Stimulated activated CD4-positive, alpha-beta T cell treated with anti-CD3 and anti-CD28 coated beads, Interleukin-4, amount 100 ng/mL, for 4 hours (primary cell): Measurements from ENCODE around the gene LAIR2.
"Not testable (repeated sequence)": the region's sequence is repeated elsewhere in the genome, so short reads cannot be mapped to it uniquely, and the experiment has no call there.

Source experiments
- DNase-seq, 2 experiments: peaks; one replicate each; pipeline ENCODE4 v3.0.0-alpha.2; 2020

The LAIR2 gene

GRCh38 chr19:54495284-54495683, 7.3 kb upstream of the LAIR2 start:
- not testable (repeated sequence) for DNase-seq

- not testable (repeated sequence) for DNase-seq
Measured at GRCh38 chr19:54497747-54498450, 4.7 kb upstream of the LAIR2 start.

DNA sequence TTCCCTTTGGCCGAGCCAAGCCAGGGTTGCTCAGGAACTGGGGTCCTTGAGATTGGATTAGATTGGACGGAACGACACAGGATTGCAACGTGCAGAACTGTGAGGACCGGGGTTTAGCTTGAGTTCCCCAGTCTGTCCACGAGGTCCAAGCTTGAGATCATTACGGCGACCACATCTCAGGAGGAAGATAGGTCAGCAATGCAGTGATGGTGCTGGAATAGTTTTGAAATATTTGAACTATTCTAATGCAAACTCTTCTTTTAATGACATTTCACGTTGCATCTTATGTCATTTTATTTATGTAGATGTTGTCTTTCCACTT, 4.2 kb upstream of the LAIR2 start:
- DNase-seq: not testable (repeated sequence)

DNA sequence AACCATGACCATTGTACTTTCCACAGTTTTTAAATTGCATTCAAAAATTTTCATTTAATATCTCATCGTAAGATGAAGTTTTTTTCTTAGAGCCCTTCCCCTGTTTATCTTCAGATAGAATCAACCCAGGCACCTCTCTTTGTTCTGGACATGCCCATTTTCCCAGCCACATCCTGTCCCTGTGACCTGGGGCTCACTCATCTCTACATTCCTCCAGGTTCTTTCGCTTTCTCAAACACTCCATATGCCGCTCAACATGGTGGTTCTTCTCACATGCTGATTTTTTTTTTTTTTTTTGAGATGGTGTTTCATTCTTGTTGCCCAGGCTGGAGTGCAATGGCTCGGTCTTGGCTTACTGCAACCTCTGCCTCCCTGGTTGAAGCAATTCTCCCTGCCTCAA, 2.9 kb downstream of the LAIR2 start:
- DNase-seq: not testable (repeated sequence)

GRCh38 chr19:54506079-54506478, 3.4 kb downstream of the LAIR2 start:
- DNase-seq: no peak

GRCh38 chr19:54507038-54507717, 4.5 kb downstream of the LAIR2 start:
- not testable (repeated sequence) for DNase-seq

DNA sequence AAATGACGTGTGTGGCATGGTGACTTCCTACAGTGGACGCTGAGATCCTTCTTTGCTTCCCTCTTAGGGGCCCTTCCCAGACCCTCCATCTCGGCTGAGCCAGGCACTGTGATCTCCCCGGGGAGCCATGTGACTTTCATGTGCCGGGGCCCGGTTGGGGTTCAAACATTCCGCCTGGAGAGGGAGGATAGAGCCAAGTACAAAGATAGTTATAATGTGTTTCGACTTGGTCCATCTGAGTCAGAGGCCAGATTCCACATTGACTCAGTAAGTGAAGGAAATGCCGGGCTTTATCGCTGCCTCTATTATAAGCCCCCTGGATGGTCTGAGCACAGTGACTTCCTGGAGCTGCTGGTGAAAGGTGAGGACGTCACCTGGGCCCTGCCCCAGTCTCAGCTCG, 5.2 kb downstream of the LAIR2 start:
- no peak for DNase-seq

- not testable (repeated sequence) for DNase-seq
Measured at GRCh38 chr19:54508487-54508886, 5.9 kb downstream of the LAIR2 start.

GRCh38 chr19:54509200-54509940, 6.7 kb downstream of the LAIR2 start:
- not testable (repeated sequence) for DNase-seq

DNA sequence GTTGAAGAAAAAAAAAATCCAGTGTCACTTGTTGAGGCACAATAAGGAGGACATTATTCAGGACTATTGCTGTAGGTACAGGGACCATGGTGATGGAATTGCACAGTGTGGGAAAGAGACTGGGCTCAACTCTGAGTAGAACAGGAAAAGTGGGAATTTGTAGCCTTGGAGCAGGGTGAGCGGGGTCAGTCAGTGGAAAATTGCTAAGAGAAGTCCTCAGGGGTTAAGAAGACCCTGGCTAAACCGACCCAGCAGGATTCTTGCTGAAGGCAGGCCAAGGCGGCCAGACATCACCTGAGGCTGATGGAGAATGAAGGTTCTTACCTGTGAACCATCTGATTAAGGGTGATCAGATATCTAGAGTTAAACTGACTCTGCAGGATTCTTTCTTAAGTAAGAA, 12.5 kb downstream of the LAIR2 start:
- no peak for DNase-seq

DNA sequence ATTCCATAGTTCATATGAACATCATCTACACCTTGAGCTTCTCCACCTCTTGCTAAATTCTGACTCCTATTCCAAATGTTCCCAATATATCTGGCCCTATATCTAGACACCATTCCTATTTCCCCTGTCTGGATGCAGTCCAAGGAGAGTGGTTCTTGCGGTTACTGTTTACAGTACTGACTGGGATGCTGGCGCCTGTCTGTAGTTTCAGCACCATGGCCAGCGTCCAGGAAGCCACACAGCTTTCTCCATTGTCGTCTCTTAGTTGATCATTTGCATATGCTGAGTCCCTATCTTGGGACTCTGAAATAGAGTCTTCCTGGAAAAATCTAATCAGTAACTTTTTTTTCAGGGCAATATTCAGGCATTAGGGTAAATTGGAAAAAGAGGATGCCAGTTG, 14.9 kb downstream of the LAIR2 start:
- peak; percentile 16 to 56 for DNase-seq

DNA sequence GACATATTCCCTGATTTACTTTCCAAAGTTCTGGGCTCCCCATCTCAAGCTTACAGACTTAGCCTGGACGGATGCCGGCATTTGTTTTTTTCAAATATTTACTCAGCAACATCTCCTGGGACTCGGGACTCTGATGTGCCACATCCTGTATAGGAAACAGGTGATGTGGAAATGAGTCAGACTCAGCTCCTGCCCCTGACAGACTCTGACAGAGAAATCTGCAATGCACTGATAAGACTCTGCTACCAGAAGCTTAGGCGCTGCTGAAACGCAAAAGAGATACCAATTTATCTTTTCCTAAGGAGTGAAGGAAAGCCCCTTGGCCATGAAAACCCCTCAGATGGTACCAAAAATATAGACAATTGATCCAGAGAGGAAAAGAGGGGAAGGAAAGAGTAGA, 16.2 kb downstream of the LAIR2 start:
- DNase-seq: no peak

- DNase-seq: no peak
Measured at GRCh38 chr19:54521022-54521859, 18.6 kb downstream of the LAIR2 start.

DNA sequence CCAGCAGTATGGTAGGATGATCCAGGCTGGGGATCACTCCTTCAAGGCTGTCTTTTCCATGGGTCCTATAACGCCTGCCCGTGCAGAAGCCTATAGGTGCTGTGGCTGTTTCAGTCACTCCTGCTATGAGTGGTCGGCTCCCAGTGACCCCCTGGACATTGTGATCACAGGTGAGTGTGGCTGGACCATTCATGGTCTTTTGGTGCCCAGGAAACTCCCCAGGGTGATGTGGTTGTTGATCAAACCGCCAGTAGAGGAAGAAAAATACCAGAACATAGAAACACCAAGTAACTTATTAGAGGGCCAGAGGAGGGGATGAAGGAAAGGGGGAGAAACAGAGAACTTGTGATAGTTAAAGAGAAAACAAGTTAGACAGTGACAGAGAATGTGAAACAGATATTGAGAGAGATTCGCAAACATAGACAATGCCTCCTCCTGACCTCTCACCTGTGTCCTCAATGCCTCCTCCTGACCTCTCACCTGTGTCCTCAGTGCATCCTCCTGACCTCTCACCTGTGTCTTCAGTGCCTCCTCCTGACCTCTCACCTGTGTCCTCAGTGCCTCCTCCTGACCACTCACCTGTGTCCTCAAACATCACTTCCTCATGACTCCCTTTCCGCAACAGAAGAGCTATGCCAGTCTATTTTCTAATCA, 19.4 kb downstream of the LAIR2 start:
- no peak for DNase-seq

GRCh38 chr19:54523403-54523802, 20.8 kb downstream of the LAIR2 start:
- peak; percentile 23 to 26 for DNase-seq

DNA sequence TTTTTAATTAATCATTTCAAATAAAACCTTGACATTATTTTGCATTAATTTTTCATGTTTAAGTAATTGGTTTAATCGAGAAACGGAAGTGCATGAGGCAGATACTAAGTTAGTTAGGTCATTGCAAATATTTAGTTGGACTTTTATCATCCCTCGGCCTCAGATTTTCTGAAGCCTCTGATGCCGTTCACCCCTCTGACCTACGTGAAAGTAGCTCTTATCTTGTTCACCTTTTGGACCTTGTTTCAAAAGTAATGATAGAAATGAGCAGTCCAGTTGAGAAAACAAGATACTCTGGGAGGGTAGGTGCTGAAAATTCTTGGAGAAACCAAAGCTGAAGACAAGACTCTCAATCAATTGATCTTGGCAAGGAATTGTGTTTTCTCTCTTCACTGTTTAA, 23.0 kb downstream of the LAIR2 start:
- DNase-seq: no peak

GRCh38 chr19:54526972-54527371, 24.3 kb downstream of the LAIR2 start:
- no peak for DNase-seq

DNA sequence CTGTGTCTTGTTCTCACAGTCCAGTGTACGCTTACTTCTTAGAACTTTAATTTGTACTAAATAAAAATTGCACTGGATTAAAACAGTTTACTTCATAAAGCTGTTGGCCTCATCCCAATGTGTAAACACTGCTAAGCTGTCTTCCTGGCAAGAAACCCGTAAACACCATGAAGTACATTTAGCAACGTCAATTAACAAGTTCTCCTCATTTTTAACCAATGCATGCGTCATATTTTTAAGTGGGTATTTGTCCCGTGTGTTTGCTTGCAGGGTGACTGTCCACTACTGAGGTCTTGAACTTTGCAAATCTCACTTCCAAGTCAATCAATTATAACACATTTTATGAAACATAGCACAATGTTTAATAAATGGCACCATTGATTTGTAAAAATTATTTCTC, 28.2 kb downstream of the LAIR2 start:
- DNase-seq: no peak

DNA sequence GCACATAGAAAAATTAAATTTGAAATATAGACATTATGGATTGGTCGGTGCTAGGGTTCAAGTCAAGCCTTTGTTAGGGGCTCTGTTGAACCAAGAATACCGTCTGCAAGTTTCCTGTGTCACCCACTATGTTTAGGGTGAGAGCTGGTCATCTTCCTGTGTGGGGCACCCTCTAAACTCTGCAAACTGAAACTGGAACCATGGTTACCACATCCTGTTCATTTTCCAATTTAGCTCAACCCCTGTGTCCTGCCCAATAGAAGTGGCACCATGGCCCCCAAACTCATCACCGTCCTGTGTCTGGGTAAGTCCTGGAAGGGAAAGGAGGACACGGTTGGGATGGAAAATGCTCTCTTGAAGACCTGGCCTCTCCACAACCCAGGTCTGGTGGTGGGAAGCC, 29.9 kb downstream of the LAIR2 start:
- no peak for DNase-seq

DNA sequence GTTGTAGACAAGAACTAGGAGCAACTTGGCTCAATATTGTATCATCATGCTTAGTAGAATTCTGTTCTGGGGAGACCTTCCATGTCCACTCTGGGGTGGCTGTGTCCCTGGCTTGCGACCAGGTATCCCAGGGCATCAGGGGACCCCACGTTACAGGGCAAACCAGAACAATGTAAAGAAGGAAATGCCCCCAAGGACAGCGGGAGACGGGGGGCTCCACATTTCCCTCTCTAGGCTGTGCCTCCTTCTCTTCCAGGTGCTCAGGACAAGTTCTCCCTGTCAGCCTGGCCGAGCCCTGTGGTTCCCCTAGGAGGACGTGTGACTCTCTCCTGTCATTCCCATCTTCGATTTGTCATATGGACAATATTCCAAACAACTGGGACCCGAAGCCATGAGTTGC, 30.8 kb downstream of the LAIR2 start:
- DNase-seq: no peak

- no peak for DNase-seq
Measured at GRCh38 chr19:54534156-54534555, 31.5 kb downstream of the LAIR2 start.

- no peak for DNase-seq
Measured at GRCh38 chr19:54535601-54536000, 33.0 kb downstream of the LAIR2 start.

- no peak for DNase-seq
Measured at GRCh38 chr19:54536956-54537355, 34.3 kb downstream of the LAIR2 start.
